GM19193 (cell line): ENCODE results near the gene FBXO8.

Source experiments
- POLR2A ChIP-seq: IDR thresholded peaks from 4 replicates; pipeline ENCODE4 v1.6.1; 2011; ENCODE audit not compliant: insufficient read depth, insufficient read length; ENCODE audit errors: extremely low read depth

FBXO8 gene

GRCh38 chr4:174283507-174284471 is at the start of gene FBXO8, which contains the start of gene CEP44:
FBXO8 (minus strand) TSS chr4:174283667; CDS start chr4:174263092, 20,575 bp downstream.
CEP44 (plus strand) TSS chr4:174283911; CDS start chr4:174299122, 15,211 bp downstream.
- TF ChIP-seq POLR2A: peak; percentile 72

- no peak for TF ChIP-seq POLR2A
These were observed 49.5 kb upstream of the FBXO8 start for GRCh38 chr4:174332741-174333493.

- TF ChIP-seq POLR2A: no peak
These were observed 41.3 kb upstream of the FBXO8 start for GRCh38 chr4:174324725-174325124.

- no peak for TF ChIP-seq POLR2A
These were observed 40.8 kb upstream of the FBXO8 start for GRCh38 chr4:174324236-174324635.

- no peak for TF ChIP-seq POLR2A
These were observed 37.2 kb upstream of the FBXO8 start for GRCh38 chr4:174320494-174321199.

- TF ChIP-seq POLR2A: no peak
These were observed 35.6 kb upstream of the FBXO8 start for GRCh38 chr4:174318829-174319764.

GRCh38 chr4:174317531-174317930 is 34.1 kb upstream of the FBXO8 start:
- TF ChIP-seq POLR2A: no peak

GRCh38 chr4:174316954-174317353 is 33.5 kb upstream of the FBXO8 start:
- no peak for TF ChIP-seq POLR2A

GRCh38 chr4:174316546-174316945 is 33.1 kb upstream of the FBXO8 start:
- TF ChIP-seq POLR2A: no peak

GRCh38 chr4:174314770-174315169 is 31.3 kb upstream of the FBXO8 start:
- no peak for TF ChIP-seq POLR2A

- TF ChIP-seq POLR2A: no peak
These were observed 30.8 kb upstream of the FBXO8 start for GRCh38 chr4:174314274-174314673.

- TF ChIP-seq POLR2A: no peak
These were observed 29.5 kb upstream of the FBXO8 start for GRCh38 chr4:174312993-174313392.

GRCh38 chr4:174307694-174308093 is 24.2 kb upstream of the FBXO8 start:
- TF ChIP-seq POLR2A: no peak

- no peak for TF ChIP-seq POLR2A
These were observed 22.5 kb upstream of the FBXO8 start for GRCh38 chr4:174305961-174306360.
